Spinal cord (tissue), 10 donors: ENCODE data around the gene CNTLN. TPM values are rescaled to one million over a fixed set of nuclear protein-coding genes. Genes with fewer than 3 reads are reported as not detected.
A peak's percentile ranks its signal among the peaks of the same experiment; 100 is the strongest.

ENCODE experiments used
- DNase-seq, 6 donors: peaks; one replicate each; pipeline versions ENCODE4 v3.0.0 to v3.0.0-alpha.2; 2013 to 2015; ENCODE audit warnings: low spot score in 6 of 6, low read depth in 4 of 6
- H3K27ac ChIP-seq: one replicate; pipeline ENCODE4 v1.5.1; 2013; ENCODE audit warnings: low read depth, low read length, control low read depth
- H3K27me3 ChIP-seq: one replicate; pipeline ENCODE4 v1.6.1; 2013; ENCODE audit warnings: low read length; ENCODE audit not compliant: control insufficient read depth, insufficient read depth
- H3K36me3 ChIP-seq: one replicate; pipeline ENCODE4 v1.6.1; 2013; ENCODE audit warnings: low read length; ENCODE audit not compliant: control insufficient read depth, insufficient read depth
- H3K4me1 ChIP-seq: one replicate; pipeline ENCODE4 v1.6.1; 2013; ENCODE audit warnings: low read length; ENCODE audit not compliant: control insufficient read depth, insufficient read depth
- H3K4me3 ChIP-seq: one replicate; pipeline ENCODE4 v1.5.1; 2013; ENCODE audit warnings: low read depth, low read length, control low read depth
- H3K9me3 ChIP-seq: one replicate; pipeline ENCODE4 v1.6.1; 2013; ENCODE audit warnings: low read length; ENCODE audit not compliant: control insufficient read depth, insufficient read depth
- WGBS: methylation state at CpG from one replicate; pipeline ENCODE4 v1.1.5; 2013; ENCODE audit warnings: missing lambda C conversion rate; ENCODE audit not compliant: insufficient coverage; 5-methylcytosine and 5-hydroxymethylcytosine counted together
- polyA plus RNA-seq, 2 donors: library from polyadenylated mRNA; unstranded; fragments of 120-200 nt; gene quantifications; one replicate each; pipeline ENCODE4 v1.2.1, GENCODE V29; 2013; ENCODE audit not compliant: insufficient read length in 2 of 2
- total RNA-seq, 2 donors: library from RNA; depleted of rRNA in 1 of 2; stranded (reverse); fragments of 120-200 nt in 1 of 2; fragments of >200 nt in 1 of 2; gene quantifications; one replicate each; pipeline versions ENCODE4 v1.2.3 to v1.2.4, GENCODE V29; 2013 to 2014
- donor health status: healthy.

Gene CNTLN
- total and polyA plus RNA-seq, 4 donors: 7.4 to 21.7 (median 13.8) TPM

DNA sequence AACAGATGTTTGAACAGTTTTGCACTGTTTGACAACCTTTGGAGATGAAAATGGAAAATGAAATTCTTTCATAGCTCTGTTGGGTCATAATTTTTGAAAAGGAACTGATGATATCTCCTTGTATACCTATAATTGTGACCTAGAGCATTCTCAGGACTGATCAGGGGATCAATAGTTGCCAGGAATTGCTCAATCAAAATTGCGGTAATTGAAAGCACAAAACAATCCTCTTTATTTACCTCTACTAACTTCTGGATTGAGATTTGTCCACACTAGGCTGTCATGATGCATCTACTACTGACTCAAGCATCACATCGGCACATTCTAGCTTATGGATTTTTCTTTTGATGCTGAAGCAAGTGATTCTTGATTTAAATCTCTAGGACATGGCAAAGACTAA, 4.1 kb upstream of the CNTLN start:
- H3K36me3 ChIP-seq: no peaks in the 10 kb centered on the region
- no peak overlapping the region for H3K4me3 ChIP-seq
- no peaks in the 10 kb centered on the region for H3K27me3 ChIP-seq
- no peak for DNase-seq
- no peaks in the 10 kb centered on the region for H3K9me3 ChIP-seq
- H3K4me1 ChIP-seq: peaks cover 6% of the 10 kb centered on the region
- WGBS: no CpG with 5 or more reads among the region's 2 CpGs
- no peak overlapping the region for H3K27ac ChIP-seq

DNA sequence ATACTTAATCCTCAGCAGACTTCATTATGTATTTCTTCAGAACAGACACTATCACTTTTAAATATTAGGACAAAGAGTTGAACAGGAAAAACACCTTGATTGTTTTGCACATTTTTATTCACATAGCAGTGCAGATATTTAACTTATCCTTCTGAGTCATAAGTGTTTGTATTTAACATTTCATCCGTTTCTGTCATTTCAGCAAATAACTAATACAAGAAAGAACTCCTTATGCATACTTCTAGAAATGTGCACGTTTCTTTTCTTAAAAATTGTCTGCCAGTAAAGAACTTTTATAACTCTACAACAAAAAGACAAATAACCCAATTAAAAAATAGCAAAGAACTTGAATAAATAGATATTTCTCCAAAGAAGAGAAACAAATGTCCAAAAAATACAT, 3.3 kb upstream of the CNTLN start:
- Histone ChIP-seq H3K36me3 (no peaks in the 10 kb centered on the region), H3K4me3 (no peak overlapping the region), H3K9me3 (no peaks in the 10 kb centered on the region), H3K4me1 (peaks cover 6% of the 10 kb centered on the region), H3K27me3 (no peaks in the 10 kb centered on the region), H3K27ac (no peak overlapping the region)
- no peak for DNase-seq
- no CpG with 5 or more reads among the region's 2 CpGs for WGBS

DNA sequence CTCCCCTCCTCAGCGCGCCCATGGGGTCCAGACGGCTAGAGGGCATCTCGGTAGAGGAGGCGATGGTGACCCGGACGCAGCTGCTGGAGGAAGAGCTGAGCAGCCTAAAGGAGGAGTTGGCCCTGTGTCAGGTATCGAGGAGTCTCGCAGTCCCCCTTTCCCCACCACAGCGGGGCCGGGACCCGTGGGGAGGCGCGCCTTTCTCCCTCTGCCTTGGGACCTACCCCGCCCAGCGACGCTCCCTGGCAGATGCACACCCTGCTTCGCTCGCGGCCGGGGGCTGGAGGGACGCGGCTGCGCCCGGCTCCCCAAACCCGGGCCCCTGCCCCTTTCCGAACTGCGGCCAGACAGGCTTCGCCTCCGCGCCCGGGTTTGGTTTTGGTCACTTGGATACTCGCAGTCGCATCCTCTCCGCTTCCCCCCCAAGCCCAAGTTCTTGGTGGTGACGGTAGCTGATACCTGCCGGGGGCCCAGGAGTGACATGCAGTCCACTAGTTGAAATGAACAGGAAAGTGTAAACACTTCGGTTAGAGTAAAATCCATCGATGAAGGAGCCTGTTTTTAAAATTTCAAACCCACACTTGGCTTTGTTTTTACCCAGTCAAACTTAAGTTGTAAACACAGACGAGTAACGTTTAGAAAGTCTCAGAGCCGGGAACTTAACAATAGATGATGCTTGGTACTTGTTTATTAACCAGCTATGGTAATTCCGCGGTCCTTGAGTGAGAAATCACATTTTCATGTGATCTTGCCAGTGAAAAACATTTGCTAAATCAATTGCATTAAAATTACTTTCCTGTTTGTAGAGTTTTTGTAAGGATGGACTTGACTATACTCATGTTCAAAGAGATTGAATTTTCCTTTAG, 688 bp downstream of the CNTLN start:
- Histone ChIP-seq H3K27ac (peak overlapping the region; percentile 78), H3K27me3 (no peaks in the 10 kb centered on the region), H3K36me3 (no peaks in the 10 kb centered on the region), H3K9me3 (no peaks in the 10 kb centered on the region), H3K4me1 (peaks cover 6% of the 10 kb centered on the region), H3K4me3 (peak overlapping the region; percentile 96)
- peak in 5 of 6 donors; percentile 26 to 80 (median 31) for DNase-seq
- WGBS: under 1% methylated on average over 32 of the region's 44 CpGs

DNA sequence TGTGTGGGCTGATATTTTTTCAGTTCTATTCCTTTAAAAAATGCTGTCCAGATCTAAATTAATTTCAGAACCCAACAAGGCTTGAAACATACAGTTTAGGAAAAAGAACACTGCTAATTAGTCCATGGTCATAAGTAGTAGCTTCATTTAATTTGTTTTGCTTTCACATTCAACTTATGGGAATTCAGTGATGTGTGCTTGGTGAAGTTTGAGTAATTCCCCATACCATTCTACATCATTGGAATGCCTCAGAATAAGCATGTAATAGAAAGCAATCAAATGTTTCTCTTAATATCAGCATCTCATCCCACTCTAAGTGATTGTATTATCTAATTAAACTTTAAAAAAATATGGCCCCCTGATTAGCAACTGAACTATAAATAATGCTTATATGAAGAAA, 2.7 kb downstream of the CNTLN start:
- H3K9me3 ChIP-seq: no peaks in the 10 kb centered on the region
- no peak overlapping the region for H3K27ac ChIP-seq
- H3K36me3 ChIP-seq: no peaks in the 10 kb centered on the region
- peaks cover 6% of the 10 kb centered on the region for H3K4me1 ChIP-seq
- no peak overlapping the region for H3K4me3 ChIP-seq
- peak in 1 of 6 donors; percentile 35 for DNase-seq
- H3K27me3 ChIP-seq: no peaks in the 10 kb centered on the region

DNA sequence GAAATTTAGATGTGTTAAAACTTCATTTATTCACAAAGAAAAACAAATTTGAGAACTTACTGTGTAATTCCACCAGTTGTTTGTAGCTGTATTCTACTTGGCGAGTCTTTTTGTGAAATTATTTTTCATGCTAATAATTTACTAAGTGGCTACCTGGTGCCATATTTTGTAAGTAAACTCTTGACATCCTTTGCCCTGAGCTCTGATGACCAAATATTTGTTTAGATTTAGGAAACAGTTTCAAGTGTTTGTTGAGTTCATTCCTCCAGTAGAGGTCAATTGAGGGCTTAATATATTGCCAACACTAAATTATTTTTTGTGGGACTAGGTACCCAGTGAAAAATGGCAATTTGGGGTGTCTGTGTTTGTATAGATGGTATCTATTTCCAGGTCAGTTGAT, 3.7 kb downstream of the CNTLN start:
- H3K27ac ChIP-seq: no peak overlapping the region
- no CpG with 5 or more reads among the region's 1 CpG for WGBS
- H3K36me3 ChIP-seq: no peaks in the 10 kb centered on the region
- no peaks in the 10 kb centered on the region for H3K27me3 ChIP-seq
- no peak for DNase-seq
- H3K9me3 ChIP-seq: no peaks in the 10 kb centered on the region
- no peak overlapping the region for H3K4me3 ChIP-seq
- H3K4me1 ChIP-seq: peaks cover 6% of the 10 kb centered on the region

DNA sequence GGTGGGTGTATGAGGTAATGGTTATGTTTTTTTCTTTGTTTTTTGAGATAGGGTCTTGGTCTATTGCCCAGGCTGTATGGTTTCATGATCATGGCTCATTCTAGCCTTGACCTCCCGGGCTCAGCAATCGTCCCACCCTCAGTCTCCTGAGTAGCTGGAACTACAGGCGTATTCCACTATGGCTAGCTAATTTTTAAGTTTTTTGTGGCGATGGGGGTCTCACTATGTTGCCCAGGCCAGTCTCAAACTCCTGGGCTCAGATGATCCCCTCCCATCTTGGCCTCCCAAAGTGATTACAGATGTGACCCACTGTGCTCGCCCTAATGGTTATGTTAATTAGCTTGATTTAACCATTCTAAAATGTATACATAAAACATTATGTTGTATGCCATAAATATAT, 5.6 kb downstream of the CNTLN start:
- H3K27ac ChIP-seq: no peak overlapping the region
- no peaks in the 10 kb centered on the region for H3K9me3 ChIP-seq
- no peak for DNase-seq
- no peaks in the 10 kb centered on the region for H3K27me3 ChIP-seq
- no peak overlapping the region for H3K4me3 ChIP-seq
- H3K4me1 ChIP-seq: no peaks in the 10 kb centered on the region
- no peaks in the 10 kb centered on the region for H3K36me3 ChIP-seq
- WGBS: 90% methylated on average over 3 of the region's 5 CpGs

DNA sequence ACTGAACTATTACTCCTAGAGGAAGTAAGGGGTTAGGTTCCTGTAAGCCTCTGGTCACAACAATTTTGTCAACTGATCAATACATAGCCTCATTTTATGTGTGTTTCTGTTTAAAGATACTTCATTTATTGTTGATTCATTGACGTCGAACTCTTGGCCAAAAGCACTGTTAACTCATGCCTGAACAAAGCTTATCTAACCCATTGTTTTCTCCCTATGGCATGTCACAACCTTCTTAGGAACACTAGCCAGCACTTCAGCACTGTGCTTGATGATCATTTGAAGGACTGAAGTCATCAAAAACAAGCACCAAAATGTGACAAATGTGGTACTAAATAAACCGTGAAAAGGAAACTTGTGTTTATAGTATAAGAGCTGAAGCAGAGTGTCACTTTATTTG, 13.5 kb downstream of the CNTLN start:
- H3K27me3 ChIP-seq: no peaks in the 10 kb centered on the region
- no peak for DNase-seq
- no peak overlapping the region for H3K4me3 ChIP-seq
- H3K36me3 ChIP-seq: no peaks in the 10 kb centered on the region
- H3K27ac ChIP-seq: no peak overlapping the region
- no peaks in the 10 kb centered on the region for H3K9me3 ChIP-seq
- WGBS: 100% methylated on average over 2 of the region's 3 CpGs
- no peaks in the 10 kb centered on the region for H3K4me1 ChIP-seq

DNA sequence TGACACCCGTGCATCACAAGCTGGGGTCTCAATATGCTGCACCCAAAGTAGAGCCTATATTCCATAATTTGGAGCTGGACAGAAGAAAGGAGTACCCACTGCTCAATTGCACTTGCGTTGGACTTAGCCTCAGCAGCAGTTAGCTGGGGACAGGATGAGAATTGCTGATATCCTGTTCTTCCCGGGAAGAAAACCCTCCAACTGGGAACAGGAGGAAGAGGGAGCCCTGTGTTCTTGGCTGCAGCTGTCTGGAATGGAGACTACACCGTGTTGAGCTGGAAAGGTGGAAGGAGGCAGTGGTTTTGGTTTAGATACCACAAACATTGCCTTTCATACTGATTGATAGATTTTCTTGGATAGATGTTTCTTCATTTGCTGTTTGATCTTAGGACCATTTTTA, 24.6 kb downstream of the CNTLN start:
- DNase-seq: no peak
- Histone ChIP-seq H3K36me3 (peaks cover 7% of the 10 kb centered on the region), H3K9me3 (no peaks in the 10 kb centered on the region), H3K4me3 (no peak overlapping the region), H3K4me1 (no peaks in the 10 kb centered on the region), H3K27me3 (no peaks in the 10 kb centered on the region), H3K27ac (no peak overlapping the region)
- 94% methylated on average over 3 of the region's 4 CpGs for WGBS

DNA sequence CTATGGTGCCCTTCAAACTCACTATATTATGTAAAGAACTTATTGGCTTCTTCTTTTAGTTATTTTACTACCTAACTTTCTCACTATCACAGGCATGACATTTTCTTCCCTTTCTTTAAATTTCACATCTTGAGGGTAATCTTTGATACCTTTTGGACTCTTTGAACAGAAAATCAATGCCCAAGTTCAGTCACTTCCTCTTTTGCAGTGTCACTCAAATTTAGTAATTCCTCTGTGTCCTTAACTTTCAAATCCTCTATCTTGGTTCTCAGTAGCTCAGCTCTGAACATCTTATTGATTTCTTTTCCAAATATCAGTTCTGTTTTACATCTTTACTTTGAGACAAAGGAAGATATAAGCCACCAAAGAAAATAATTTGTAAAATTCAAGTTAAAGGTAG, 25.5 kb downstream of the CNTLN start:
- H3K27ac ChIP-seq: no peak overlapping the region
- no peaks in the 10 kb centered on the region for H3K4me1 ChIP-seq
- no peaks in the 10 kb centered on the region for H3K9me3 ChIP-seq
- DNase-seq: no peak
- H3K36me3 ChIP-seq: peaks cover 3% of the 10 kb centered on the region
- H3K27me3 ChIP-seq: no peaks in the 10 kb centered on the region
- no peak overlapping the region for H3K4me3 ChIP-seq

DNA sequence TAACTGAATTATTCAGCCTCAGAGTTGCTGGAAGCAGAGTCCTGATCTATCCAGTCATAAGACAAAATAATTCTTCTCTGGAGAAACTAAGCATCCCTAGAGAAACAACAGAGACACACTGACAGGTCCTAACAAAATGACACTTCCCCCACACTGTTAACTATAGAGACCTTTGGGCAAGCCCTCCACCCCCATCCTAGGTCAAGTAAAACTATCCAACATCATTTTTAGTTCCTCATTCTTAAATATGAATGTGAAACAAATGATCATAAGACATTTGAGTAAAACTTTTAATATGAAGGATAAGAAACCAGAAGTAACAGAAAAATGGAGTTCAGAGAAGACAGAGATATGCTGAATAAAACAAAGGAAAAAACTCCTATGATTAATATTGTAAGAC, 30.9 kb downstream of the CNTLN start:
- Histone ChIP-seq H3K27me3 (no peaks in the 10 kb centered on the region), H3K36me3 (no peaks in the 10 kb centered on the region), H3K4me3 (no peak overlapping the region), H3K27ac (no peak overlapping the region), H3K9me3 (peaks cover 9% of the 10 kb centered on the region), H3K4me1 (no peaks in the 10 kb centered on the region)
- DNase-seq: no peak
